Trophoblast cell (in vitro differentiated cells and primary cell): Measurements from ENCODE around the gene SETD1B.

ENCODE experiments used
- DNase-seq, 2 donors: peaks; one replicate each; pipeline ENCODE4 v3.0.0-alpha.2; 2016
- H2AFZ ChIP-seq: 2 replicates; pipeline ENCODE4 v1.6.1; 2013; ENCODE audit warnings: low read length, moderate library complexity, mild to moderate bottlenecking; ENCODE audit not compliant: insufficient read depth, poor library complexity
- H2AK5ac ChIP-seq: 2 replicates; pipeline ENCODE4 v1.6.1; 2013; ENCODE audit warnings: mild to moderate bottlenecking, low read length
- H2BK120ac ChIP-seq: 2 replicates; pipeline ENCODE4 v1.6.1; 2013; ENCODE audit warnings: low read length, mild to moderate bottlenecking, moderate library complexity; ENCODE audit not compliant: insufficient read depth, poor library complexity
- H2BK12ac ChIP-seq: 2 replicates; pipeline ENCODE4 v1.6.1; 2013; ENCODE audit warnings: mild to moderate bottlenecking, low read length, moderate library complexity
- H2BK5ac ChIP-seq: 2 replicates; pipeline ENCODE4 v1.6.1; 2013; ENCODE audit warnings: low read length, low read depth, moderate library complexity, mild to moderate bottlenecking; ENCODE audit not compliant: poor library complexity
- H3K14ac ChIP-seq: 2 replicates; pipeline ENCODE4 v1.6.1; 2013; ENCODE audit warnings: mild to moderate bottlenecking, low read length
- H3K18ac ChIP-seq: 2 replicates; pipeline ENCODE4 v1.6.1; 2013; ENCODE audit warnings: mild to moderate bottlenecking, low read length
- H3K23ac ChIP-seq: 2 replicates; pipeline ENCODE4 v1.6.1; 2013; ENCODE audit warnings: low read length
- H3K27ac ChIP-seq: 2 replicates; pipeline ENCODE4 v1.5.1; 2013; ENCODE audit warnings: low read depth, mild to moderate bottlenecking, inconsistent platforms, low read length, moderate library complexity
- H3K27me3 ChIP-seq: 2 replicates; pipeline ENCODE4 v1.6.1; 2013; ENCODE audit warnings: inconsistent platforms, mild to moderate bottlenecking, low read length, moderate library complexity; ENCODE audit not compliant: insufficient read depth
- H3K36me3 ChIP-seq, 2 experiments: 1 replicate in 1 of 2; 2 replicates in 1 of 2; pipeline ENCODE4 v1.6.1; 2013; ENCODE audit warnings: low read length in 2 of 2, mild to moderate bottlenecking in 2 of 2, moderate library complexity in 1 of 2; ENCODE audit not compliant: insufficient read depth in 2 of 2, control insufficient read depth in 1 of 2
- H3K4ac ChIP-seq: 2 replicates; pipeline ENCODE4 v1.6.1; 2013; ENCODE audit warnings: low read depth, mild to moderate bottlenecking, low read length, moderate library complexity
- H3K4me1 ChIP-seq, 2 experiments: 1 replicate in 1 of 2; 2 replicates in 1 of 2; pipeline ENCODE4 v1.6.1; 2013; ENCODE audit warnings: low read length in 2 of 2, mild to moderate bottlenecking in 2 of 2, moderate library complexity in 1 of 2; ENCODE audit not compliant: insufficient read depth in 2 of 2, control insufficient read depth in 1 of 2
- H3K4me2 ChIP-seq: 2 replicates; pipeline ENCODE4 v1.6.1; 2013; ENCODE audit warnings: inconsistent platforms, mild to moderate bottlenecking, low read length, moderate library complexity
- H3K4me3 ChIP-seq: 2 replicates; pipeline ENCODE4 v1.5.1; 2013; ENCODE audit warnings: mild to moderate bottlenecking, low read depth, low read length, inconsistent platforms
- H3K79me1 ChIP-seq: one replicate; pipeline ENCODE4 v1.6.1; 2013; ENCODE audit warnings: low read length
- H3K79me2 ChIP-seq: 2 replicates; pipeline ENCODE4 v1.6.1; 2013; ENCODE audit warnings: low read length, mild to moderate bottlenecking; ENCODE audit not compliant: control insufficient read depth, insufficient read depth, poor library complexity
- H3K9ac ChIP-seq: 2 replicates; pipeline ENCODE4 v1.6.1; 2013; ENCODE audit warnings: mild to moderate bottlenecking, low read length
- H3K9me3 ChIP-seq: 2 replicates; pipeline ENCODE4 v1.6.1; 2013; ENCODE audit warnings: low read depth, mild to moderate bottlenecking, control low read depth, inconsistent platforms, low read length; ENCODE audit not compliant: insufficient read depth
- H4K12ac ChIP-seq: 2 replicates; pipeline ENCODE4 v1.6.1; 2013; ENCODE audit warnings: low read depth, mild to moderate bottlenecking, low read length, moderate library complexity
- H4K8ac ChIP-seq: 2 replicates; pipeline ENCODE4 v1.6.1; 2013; ENCODE audit warnings: low read depth, mild to moderate bottlenecking, low read length, moderate library complexity
- H4K91ac ChIP-seq: one replicate; pipeline ENCODE4 v1.6.1; 2013; ENCODE audit warnings: low read depth, mild to moderate bottlenecking, low read length, moderate library complexity
- WGBS: extraction: QIAGEN DNeasy Blood & Tissue Kit; methylation state at CpG from one replicate; pipeline ENCODE4 v1.1.7; 2013; ENCODE audit warnings: missing lambda C conversion rate; ENCODE audit not compliant: insufficient read length, insufficient coverage; ENCODE audit errors: extremely low coverage; 5-methylcytosine and 5-hydroxymethylcytosine counted together

The SETD1B gene

DNA sequence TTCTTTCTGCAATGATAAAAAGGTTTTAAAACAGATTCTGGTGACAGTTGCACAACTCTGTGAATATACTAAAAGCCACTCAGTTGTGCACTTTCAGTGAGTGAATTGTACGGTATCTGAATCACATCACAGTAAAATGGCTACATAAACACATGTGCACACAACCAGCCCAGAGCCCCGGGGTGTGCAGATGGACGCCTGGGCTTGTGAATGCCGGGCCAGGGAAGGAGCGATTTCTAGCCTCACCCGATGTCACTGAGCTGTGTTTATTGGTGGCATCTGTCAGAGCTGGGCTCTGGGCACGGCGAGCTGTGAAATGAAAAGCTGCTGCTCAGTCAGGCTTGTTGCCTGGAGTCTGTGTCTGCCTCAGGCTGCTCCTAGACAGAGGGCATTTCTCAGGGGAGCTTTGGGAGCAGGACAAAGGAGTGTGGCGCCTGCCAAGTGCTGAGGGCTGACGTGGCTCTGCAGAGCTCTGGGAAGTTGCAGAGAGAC lies 36.2 kb upstream of the SETD1B start:
- no peaks in the 10 kb centered on the region for H3K79me2 ChIP-seq

DNA sequence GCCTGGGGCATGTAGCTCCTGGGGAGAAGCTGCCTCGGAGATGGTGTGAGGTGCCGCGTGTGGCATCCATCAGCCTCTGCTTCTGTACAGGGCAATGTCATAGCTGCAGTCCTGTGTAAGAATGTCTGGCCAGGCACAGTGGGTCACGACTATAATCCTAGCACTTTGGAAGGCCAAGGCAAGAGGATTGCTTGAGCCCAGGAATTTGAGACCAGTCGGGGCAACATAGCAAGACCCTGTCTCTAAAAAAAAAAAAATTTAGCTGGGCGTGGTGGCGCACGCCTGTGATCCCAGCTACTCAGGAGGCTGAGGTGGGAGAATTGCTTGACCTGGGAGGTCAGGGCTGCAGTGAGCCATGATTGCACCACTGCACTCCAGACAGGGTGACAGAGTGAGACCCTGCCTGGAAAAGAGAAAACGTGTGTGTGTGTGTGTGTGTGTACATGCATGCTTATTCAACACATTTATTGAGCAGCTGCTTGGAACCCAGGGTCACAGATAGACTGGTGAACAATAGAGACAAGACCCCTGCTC lies 34.4 kb upstream of the SETD1B start:
- H3K4me2 ChIP-seq = no peak overlapping the region
- no peak overlapping the region for H3K4me3 ChIP-seq
- H3K14ac ChIP-seq = no peak overlapping the region
- H4K8ac ChIP-seq = no peak overlapping the region
- H3K4me1 ChIP-seq = peaks cover 22 to 26% of the 10 kb centered on the region in 2 experiments
- H3K79me1 ChIP-seq = peaks cover 2% of the 10 kb centered on the region
- no CpG with 5 or more reads among the region's 9 CpGs for WGBS
- no peak overlapping the region for H2BK12ac ChIP-seq
- H3K79me2 ChIP-seq = no peaks in the 10 kb centered on the region
- no peak overlapping the region for H3K9ac ChIP-seq
- no peak overlapping the region for H4K91ac ChIP-seq
- H3K27me3 ChIP-seq = no peaks in the 10 kb centered on the region
- no peak overlapping the region for H3K4ac ChIP-seq
- H3K18ac ChIP-seq = no peak overlapping the region
- no peak for DNase-seq
- H2AK5ac ChIP-seq = no peak overlapping the region
- no peak overlapping the region for H2AFZ ChIP-seq
- H2BK120ac ChIP-seq = no peak overlapping the region
- H3K27ac ChIP-seq = no peak overlapping the region
- no peaks in the 10 kb centered on the region for H3K9me3 ChIP-seq
- H3K36me3 ChIP-seq = no peaks in the 10 kb centered on the region
- no peak overlapping the region for H3K23ac ChIP-seq
- H2BK5ac ChIP-seq = no peak overlapping the region
- no peak overlapping the region for H4K12ac ChIP-seq

More for the DNA sequence above, 36.2 kb upstream of the SETD1B start:
- H3K4me1 ChIP-seq = peaks cover 16 to 22% of the 10 kb centered on the region in 2 experiments
- H4K12ac ChIP-seq = no peak overlapping the region
- no peak overlapping the region for H2BK5ac ChIP-seq
- H4K8ac ChIP-seq = no peak overlapping the region
- no peak overlapping the region for H4K91ac ChIP-seq
- H2AK5ac ChIP-seq = no peak overlapping the region
- WGBS = no CpG with 5 or more reads among the region's 10 CpGs
- peaks cover 3 to 5% of the 10 kb centered on the region in 2 experiments for H3K36me3 ChIP-seq
- no peak overlapping the region for H2BK12ac ChIP-seq
- no peak overlapping the region for H2AFZ ChIP-seq
- DNase-seq = no peak
- no peak overlapping the region for H3K4ac ChIP-seq
- H3K4me3 ChIP-seq = no peak overlapping the region
- no peaks in the 10 kb centered on the region for H3K27me3 ChIP-seq
- H3K9ac ChIP-seq = no peak overlapping the region
- H3K4me2 ChIP-seq = no peak overlapping the region
- no peak overlapping the region for H3K23ac ChIP-seq
- no peak overlapping the region for H2BK120ac ChIP-seq
- no peak overlapping the region for H3K27ac ChIP-seq
- H3K14ac ChIP-seq = no peak overlapping the region
- no peaks in the 10 kb centered on the region for H3K9me3 ChIP-seq
- H3K18ac ChIP-seq = no peak overlapping the region
- no peaks in the 10 kb centered on the region for H3K79me1 ChIP-seq

DNA sequence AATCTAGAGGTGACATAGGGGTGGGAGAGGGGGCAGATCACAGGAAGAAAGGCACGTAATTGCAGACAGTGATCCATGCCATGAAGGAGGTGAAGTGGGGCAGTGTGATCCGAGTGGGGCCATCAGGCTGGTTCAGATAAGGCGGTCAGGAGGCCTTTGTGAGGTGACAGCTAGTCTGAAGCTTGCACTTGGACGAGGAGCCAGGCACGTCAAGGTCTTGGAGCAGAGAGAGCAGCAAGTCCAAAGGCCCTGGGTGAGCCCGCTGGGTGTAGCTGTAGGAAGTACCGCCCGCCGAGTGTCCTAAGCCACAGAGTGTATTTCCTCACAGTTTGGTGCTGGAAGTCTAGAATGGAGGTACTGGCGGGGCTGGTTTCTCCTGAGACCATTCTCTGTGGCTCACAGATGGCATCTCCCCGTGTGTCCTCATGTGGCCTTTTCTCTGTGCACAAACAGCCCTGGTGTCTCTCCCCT lies 33.9 kb upstream of the SETD1B start:
- Histone ChIP-seq H2BK12ac (no peak overlapping the region), H4K8ac (no peak overlapping the region), H3K27ac (no peak overlapping the region), H3K79me1 (peaks cover 5% of the 10 kb centered on the region), H3K79me2 (no peaks in the 10 kb centered on the region), H3K4me1 (peaks cover 27 to 31% of the 10 kb centered on the region in 2 experiments), H2AK5ac (no peak overlapping the region), H2BK120ac (no peak overlapping the region), H3K4me2 (no peak overlapping the region), H3K14ac (no peak overlapping the region), H3K9me3 (no peaks in the 10 kb centered on the region), H3K4ac (no peak overlapping the region), H3K18ac (no peak overlapping the region), H3K4me3 (no peak overlapping the region), H4K12ac (no peak overlapping the region), H4K91ac (no peak overlapping the region), H2BK5ac (no peak overlapping the region), H3K36me3 (no peaks in the 10 kb centered on the region), H3K23ac (no peak overlapping the region), H3K27me3 (no peaks in the 10 kb centered on the region), H3K9ac (no peak overlapping the region), H2AFZ (no peak overlapping the region)
- WGBS = no CpG with 5 or more reads among the region's 11 CpGs
- DNase-seq = no peak

GRCh38 chr12:121770388-121770787 lies 33.4 kb upstream of the SETD1B start:
- no CpG with 5 or more reads among the region's 9 CpGs for WGBS
- no peak overlapping the region for H3K9ac ChIP-seq
- peaks cover 5% of the 10 kb centered on the region for H3K79me1 ChIP-seq
- H3K18ac ChIP-seq = no peak overlapping the region
- H4K12ac ChIP-seq = no peak overlapping the region
- H4K8ac ChIP-seq = no peak overlapping the region
- no peak overlapping the region for H3K4me2 ChIP-seq
- H3K9me3 ChIP-seq = no peaks in the 10 kb centered on the region
- H3K23ac ChIP-seq = no peak overlapping the region
- H2AFZ ChIP-seq = no peak overlapping the region
- no peak overlapping the region for H2AK5ac ChIP-seq
- no peaks in the 10 kb centered on the region for H3K36me3 ChIP-seq
- H3K4me3 ChIP-seq = no peak overlapping the region
- no peaks in the 10 kb centered on the region for H3K27me3 ChIP-seq
- H3K79me2 ChIP-seq = no peaks in the 10 kb centered on the region
- H4K91ac ChIP-seq = no peak overlapping the region
- H3K14ac ChIP-seq = peak overlapping the region; percentile 21
- peak overlapping the region; percentile 21 for H3K27ac ChIP-seq
- no peak overlapping the region for H2BK120ac ChIP-seq
- H3K4ac ChIP-seq = no peak overlapping the region
- peaks cover 25 to 32% of the 10 kb centered on the region in 2 experiments for H3K4me1 ChIP-seq
- no peak overlapping the region for H2BK5ac ChIP-seq
- DNase-seq = no peak
- H2BK12ac ChIP-seq = no peak overlapping the region
